Activated CD8-positive, alpha-beta memory T cell treated with anti-CD3 and anti-CD28 coated beads for 36 hours (primary cell): ENCODE measurements around the gene KIF26B. TPM values are rescaled to one million over a fixed set of nuclear protein-coding genes. Genes with fewer than 3 reads are reported as not detected.

Source experiments
- CTCF ChIA-PET: fragments of 350-600 bp; sonication (Branson Sonifier 250); formaldehyde crosslinking; loops from one replicate; lab custom pipeline; 2021; ENCODE audit warnings: antibody characterized with exemption; lab: Charles Lee
- POLR2A ChIA-PET: fragments of 350-600 bp; sonication (Branson Sonifier 250); formaldehyde crosslinking; loops from one replicate; lab custom pipeline; 2021; ENCODE audit warnings: antibody characterized with exemption; lab: Charles Lee
- total RNA-seq, 2 experiments: library from RNA; stranded (reverse); gene quantifications; one replicate each; pipeline ENCODE4 v1.2.3, GENCODE V29; 2021

The KIF26B gene
- total RNA-seq, 2 experiments from 2014 or later = 0.17 to 0.31 TPM

DNA sequence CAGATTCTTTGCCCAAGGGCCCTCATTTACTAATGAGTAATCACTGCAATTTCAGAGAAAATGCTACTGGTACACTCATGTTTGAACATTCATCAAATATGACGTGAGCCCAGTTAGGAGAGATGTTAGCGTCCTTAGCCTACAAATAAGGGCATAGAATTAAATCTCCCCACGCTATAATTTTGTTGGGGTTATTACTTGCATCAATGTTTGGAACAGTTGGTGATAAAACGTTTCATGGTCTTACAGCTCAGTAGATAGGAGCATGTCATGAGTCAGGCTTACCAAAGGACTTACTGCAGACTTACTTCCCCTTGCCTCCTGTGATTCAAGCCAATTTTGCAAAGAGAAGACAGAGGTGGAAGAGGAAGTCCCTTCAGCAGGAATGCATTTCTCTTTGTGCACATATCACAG, 304.0 kb downstream of the KIF26B start:
- CTCF ChIA-PET = no interaction called here
- POLR2A ChIA-PET = no interaction called here

DNA sequence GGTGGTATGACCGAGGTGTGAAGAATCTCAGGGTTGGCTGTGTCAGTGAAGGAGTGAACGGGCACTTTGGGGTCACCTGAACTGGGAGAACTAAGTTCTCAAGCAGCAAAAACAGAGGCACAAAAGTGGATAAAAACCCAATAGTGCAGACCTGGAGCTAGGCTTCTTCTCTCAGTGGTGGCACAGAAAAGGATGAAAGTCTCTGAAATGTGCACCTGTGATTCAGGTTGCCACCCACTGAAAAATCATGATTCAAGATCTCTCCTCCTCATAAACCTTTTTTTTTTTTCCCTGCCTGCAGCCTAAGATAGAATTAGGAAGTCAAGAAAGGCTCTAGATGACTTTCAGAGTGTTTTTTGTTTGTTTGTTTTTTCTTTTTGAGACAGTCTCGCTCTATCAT, 304.8 kb downstream of the KIF26B start:
- POLR2A ChIA-PET = no interaction called here
- CTCF ChIA-PET = no interaction called here

GRCh38 chr1:245461681-245462080, 306.9 kb downstream of the KIF26B start:
- ChIA-PET POLR2A (no interaction called here), CTCF (no interaction called here)

DNA sequence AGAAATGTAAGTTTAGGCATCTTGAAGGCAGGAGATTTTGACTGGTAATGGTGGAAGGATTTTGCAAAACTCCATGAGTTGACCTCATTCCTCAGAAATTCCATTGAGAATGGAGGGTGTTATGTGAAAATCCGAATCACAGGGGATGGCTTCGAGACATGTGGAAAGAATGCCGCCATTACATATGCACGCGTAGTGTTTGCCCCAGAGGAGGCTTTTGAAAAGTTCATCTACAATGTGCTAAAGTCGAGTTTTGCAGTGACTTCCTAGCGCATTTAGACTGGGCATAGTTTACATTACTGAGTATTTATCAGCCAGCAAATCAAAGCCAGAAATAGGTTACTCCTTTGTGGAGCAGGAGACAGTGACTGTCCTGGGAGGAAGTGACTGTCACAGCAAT, 307.4 kb downstream of the KIF26B start:
- CTCF ChIA-PET = no interaction called here

DNA sequence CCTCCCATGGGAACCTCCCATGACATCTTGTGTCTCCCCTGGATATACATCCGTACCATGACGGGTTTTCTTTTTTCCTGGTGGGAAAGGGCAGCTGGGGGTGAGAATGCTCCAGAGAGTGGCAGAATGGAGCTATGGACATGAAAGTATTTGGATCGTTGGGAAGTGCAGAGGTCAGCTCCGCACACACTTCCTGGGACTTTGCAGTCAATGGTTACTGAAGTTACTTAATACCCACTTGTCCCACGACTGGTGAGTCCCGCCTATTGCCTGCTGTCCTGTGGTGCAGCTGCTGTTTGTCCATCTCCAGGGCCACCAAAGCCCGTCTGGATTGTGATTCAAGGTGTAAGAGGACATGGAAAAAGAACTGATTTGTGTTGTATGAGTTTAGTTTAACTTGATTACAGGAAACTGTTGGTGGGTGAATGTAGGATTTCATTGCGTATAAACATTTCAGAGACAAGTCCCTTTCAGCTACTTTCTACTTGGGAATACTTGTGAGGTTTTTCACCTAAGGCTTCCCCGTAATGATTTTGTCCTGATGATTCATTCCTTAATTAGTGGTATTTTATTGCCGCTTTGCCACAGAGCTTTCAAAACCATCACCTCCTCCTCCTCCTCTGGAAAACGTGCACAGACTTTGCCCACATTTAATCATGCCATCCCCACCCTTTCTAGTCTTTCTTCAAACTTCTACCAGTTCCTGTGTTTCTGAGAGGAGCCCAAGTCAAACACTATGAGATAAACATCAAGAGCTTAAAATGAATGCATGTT, 308.8 kb downstream of the KIF26B start:
- ChIA-PET POLR2A (no interaction called here), CTCF (no interaction called here)

More for the DNA sequence above, 307.4 kb downstream of the KIF26B start:
- POLR2A ChIA-PET = no interaction called here

DNA sequence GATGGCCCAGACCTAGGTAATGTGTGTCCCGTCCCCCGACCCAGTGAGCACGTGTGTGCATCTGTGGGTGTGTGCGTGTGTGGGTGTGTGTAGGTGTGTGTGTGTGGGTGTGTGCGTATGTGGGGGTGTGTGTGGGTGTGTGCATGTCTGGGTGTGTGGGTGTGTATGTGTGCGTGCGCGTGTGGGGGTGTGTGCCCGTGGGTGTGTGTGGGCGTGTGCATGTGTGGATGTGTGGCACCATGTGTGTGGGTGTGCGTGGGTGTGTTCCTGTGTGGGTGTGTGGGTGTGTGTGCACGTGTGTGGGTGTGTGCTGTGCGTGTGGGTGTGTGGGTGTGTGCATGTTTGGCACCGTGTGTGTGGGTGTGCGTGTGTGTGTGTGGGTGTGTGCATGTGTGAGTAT, 309.5 kb downstream of the KIF26B start:
- ChIA-PET CTCF (no interaction called here), POLR2A (no interaction called here)

- POLR2A ChIA-PET = no interaction called here
- CTCF ChIA-PET = no interaction called here
These were observed 310.9 kb downstream of the KIF26B start for GRCh38 chr1:245465666-245466065.

GRCh38 chr1:245466261-245466660, 311.5 kb downstream of the KIF26B start:
- CTCF ChIA-PET = no interaction called here
- POLR2A ChIA-PET = no interaction called here

DNA sequence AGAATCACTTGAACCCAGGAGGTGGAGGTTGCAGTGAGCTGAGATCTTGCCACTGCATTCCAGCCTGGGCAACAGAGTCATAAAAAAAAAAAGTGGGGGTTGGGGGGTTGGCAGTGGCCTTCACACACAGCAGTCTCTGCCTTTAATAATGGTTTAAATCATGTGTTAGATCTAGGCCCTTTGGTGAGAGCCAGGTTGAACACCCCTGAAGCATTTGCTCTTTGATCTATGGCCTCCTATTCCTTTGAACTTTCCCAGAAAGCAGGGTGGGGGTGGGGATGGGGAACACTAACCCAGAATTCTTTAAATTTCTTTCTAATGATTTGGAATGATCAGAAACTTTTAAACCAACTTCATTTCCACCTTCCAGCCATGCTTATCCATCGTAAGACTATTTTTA, 313.0 kb downstream of the KIF26B start:
- ChIA-PET POLR2A (no interaction called here), CTCF (no interaction called here)

DNA sequence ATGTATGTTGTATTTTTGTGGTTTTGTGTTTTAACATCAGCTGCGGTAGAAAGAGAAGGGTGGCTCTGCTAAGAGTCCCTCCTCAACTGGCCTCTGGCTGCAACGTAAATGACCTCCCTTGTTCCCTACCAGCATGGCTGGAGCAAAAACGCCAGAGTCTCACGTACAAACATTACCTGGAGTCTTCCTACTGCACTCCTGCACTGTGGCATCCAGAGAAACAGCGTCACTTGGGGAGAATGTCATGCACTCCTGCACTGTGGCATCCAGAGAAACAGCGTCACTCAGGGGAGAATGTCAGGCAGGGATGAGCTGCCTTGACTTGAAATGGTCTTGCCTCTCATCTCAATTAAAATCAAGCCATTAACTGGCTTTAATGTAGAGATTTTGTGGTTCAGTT, 314.2 kb downstream of the KIF26B start:
- CTCF ChIA-PET = no interaction called here

GRCh38 chr1:245469734-245470133, 314.9 kb downstream of the KIF26B start:
- POLR2A ChIA-PET = no interaction called here
- CTCF ChIA-PET = no interaction called here

More for the DNA sequence above, 314.2 kb downstream of the KIF26B start:
- POLR2A ChIA-PET = no interaction called here

GRCh38 chr1:245475126-245475525, 320.3 kb downstream of the KIF26B start:
- CTCF ChIA-PET = no interaction called here
- POLR2A ChIA-PET = no interaction called here

DNA sequence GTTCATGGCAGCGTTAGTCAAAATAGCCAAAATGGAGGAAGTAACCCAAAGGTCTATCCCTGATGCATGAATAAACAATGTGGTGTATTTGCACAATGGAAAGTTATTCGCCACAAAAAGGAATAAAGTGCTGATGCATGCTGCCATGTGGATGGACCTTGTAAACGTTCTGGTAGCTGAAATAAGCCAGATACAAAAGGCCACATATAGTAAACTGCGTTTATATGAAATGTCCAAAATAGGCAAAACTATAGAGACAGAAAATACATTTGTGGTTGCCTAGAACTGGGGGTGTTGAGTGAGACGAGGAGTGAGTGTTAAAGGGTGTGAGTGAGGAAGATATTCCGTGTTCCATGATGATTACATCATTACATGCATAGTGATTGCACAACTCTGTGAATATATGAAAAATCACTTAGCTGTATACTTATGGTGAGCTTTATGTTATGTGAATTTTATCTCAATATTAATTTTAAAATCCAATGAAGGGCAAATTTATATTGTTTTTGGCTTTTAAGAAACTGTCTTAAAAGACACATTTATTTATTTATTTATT, 321.3 kb downstream of the KIF26B start:
- ChIA-PET POLR2A (no interaction called here), CTCF (interaction anchor here (0.5 kb wide), 1 partner anchor 740 kb away, joined by 3 read pairs; no protein-coding TSS in a partner anchor)

- ChIA-PET POLR2A (no interaction called here), CTCF (no interaction called here)
These were observed 323.2 kb downstream of the KIF26B start for GRCh38 chr1:245477941-245478340.

GRCh38 chr1:245480393-245481120, 325.8 kb downstream of the KIF26B start:
- POLR2A ChIA-PET = no interaction called here
- CTCF ChIA-PET = no interaction called here

DNA sequence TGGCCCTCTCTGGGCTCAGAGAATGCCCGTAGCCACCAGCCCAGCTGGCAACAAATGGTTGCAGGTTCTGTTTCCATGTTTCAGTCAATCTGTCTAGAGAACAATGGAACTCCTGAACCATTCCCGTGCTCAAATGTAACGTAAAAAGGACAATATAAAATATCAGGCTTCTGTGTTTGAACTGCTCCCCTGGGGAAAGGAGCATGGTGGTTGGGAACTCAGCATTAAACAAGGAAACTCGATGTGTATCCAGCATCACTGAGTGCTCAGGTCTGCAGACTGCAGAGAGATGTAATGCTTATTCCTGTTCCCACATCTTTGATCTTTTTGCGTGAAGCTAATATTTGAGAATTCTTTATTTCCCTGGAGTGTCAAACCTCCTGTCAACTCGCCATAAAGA, 326.5 kb downstream of the KIF26B start:
- ChIA-PET CTCF (no interaction called here), POLR2A (no interaction called here)

DNA sequence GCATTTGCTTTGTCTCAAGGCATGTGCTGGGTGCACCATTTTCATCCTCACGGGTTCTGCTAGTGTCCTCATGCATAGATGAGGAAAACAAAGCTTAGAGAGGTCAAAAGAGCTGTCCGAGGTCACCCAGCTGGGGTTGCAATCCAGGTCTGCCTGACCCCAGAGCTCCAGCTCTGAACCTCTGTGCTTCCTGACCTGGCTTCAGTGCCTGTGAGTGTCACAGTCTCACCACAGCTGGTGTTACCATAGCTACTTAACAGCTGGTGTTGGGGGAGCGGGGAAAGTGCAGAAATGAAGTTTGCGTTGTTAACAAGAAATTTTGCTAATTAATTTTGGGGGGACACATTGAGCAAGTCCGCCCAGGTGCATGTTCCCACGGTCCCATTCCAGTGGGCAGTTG, 328.5 kb downstream of the KIF26B start:
- CTCF ChIA-PET = no interaction called here
- POLR2A ChIA-PET = no interaction called here

- ChIA-PET POLR2A (no interaction called here), CTCF (no interaction called here)
These were observed 329.4 kb downstream of the KIF26B start for GRCh38 chr1:245484176-245484575.

GRCh38 chr1:245485996-245486395, 331.2 kb downstream of the KIF26B start:
- POLR2A ChIA-PET = no interaction called here
- CTCF ChIA-PET = no interaction called here

DNA sequence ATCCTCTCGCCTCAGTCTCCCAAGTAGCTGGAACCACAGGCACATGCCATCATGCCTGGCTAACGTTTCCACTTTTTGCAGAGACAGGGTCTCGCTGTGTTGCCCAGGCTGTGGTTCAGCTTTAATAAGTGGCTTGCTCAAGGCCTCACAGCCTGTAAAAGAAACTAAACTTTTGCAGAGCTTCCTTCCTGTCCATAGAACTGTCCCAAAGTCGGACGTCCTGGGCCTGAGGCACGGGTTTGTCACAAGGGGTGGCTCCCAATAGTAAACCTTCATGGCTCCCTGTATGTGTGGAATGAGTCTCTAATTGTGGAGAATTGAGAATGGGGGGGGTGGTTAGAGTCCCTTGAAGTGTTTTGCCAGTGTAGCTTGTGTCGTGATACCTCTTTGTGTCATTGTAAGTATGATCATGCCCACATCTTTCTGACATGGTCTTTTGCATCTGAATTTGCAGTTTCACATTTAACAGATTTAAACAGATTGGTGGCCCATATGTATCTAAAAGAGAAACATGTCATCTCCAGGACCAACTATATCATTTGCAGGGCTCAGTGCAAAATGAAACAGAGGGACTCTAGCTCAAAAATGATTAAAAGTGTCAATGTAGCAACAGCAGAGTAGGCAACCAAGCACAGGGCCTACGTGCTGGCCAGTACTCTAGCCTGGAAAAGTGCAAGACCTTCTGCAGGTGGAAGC, 332.1 kb downstream of the KIF26B start:
- ChIA-PET POLR2A (no interaction called here), CTCF (no interaction called here)
